Stimulated activated CD4-positive, alpha-beta T cell treated with anti-CD3 and anti-CD28 coated beads, TNF-alpha, amount 100 ng/mL, for 1 hour (primary cell): ENCODE results near the gene CENPE.
A peak's percentile ranks its signal among the peaks of the same experiment; 100 is the strongest.

ENCODE experiments used
- DNase-seq, 3 donors: peaks; one replicate each; pipeline ENCODE4 v3.0.0-alpha.2; 2020; ENCODE audit warnings: low read depth in 3 of 3, low spot score in 1 of 3

The CENPE gene

GRCh38 chr4:103126126-103126525 lies 72.0 kb downstream of the CENPE start:
- no peak for DNase-seq

DNA sequence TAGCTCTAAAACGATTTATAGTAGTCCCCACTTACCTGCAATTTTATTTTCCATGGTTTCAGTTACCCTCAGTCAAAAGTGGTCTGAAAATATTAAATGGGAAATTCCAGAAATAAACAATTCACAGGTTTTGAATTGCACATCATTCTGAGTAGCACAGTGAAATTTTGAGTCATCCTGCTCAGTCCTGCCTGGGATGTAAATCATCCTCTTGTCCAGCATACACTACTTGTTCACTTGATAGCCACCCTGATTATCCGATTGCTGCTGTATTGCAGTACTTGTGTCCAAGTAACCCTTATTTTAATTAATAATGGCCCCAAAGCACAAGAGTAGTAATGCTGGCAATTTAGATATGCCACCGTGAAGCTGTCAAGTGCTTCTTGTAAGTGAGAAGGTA lies 75.0 kb downstream of the CENPE start:
- DNase-seq: no peak

DNA sequence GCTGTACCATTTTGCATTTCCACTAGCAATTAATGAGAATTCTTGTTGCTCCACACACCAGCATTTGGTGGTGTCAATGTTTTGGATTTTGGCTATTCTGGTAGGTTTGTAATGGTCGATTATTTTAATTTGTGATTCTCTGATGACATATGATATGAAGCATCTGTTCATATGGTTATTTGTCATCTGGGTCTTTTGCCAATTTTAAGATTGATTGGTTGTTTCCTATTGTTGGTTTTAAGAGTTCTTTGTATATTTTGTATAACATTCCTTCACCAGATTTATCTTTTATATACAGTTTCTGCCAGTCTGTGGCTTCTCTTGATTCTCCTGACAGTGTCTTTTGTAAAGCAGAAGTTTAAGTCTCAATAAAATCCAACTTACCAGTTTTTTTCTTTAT lies 80.0 kb downstream of the CENPE start:
- DNase-seq: no peak

GRCh38 chr4:103111598-103111997 lies 86.5 kb downstream of the CENPE start:
- DNase-seq: no peak

GRCh38 chr4:103108542-103108941 lies 89.6 kb downstream of the CENPE start:
- DNase-seq: no peak

DNA sequence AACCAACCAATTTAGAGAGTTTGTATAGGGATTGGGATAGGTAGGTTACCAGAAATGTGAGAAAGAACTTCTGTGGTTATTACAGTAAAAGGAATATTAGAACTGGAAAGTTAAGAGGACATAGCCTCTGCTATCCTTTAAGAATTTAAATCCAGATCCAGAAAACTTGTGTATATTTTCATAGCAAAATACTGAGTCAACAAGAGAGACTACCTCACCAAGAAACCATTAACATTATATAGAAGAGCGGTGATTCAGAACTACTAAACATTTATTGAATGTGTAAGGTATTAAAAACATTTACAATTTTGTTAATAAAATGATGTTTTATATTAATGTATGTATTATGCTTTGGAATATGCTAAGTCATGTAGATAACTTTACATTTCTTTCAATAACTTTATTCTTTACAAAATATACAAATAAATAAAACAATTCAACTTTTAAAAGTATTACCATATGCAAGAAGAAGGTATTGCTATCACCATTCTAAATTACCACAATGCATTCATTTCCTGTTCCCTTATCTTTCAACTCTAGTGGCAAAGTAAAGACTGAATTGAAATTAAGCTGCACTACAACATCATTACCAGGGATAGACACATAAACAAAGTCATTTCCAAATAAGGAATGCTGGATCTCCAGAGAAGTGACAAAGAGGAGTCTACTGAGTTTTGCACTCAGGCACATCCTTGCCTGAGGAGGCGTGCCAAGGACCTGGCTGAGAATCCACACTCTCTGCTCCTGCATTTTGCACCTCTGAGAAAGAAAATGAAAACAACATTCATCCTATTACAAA lies 92.4 kb downstream of the CENPE start:
- DNase-seq: no peak

DNA sequence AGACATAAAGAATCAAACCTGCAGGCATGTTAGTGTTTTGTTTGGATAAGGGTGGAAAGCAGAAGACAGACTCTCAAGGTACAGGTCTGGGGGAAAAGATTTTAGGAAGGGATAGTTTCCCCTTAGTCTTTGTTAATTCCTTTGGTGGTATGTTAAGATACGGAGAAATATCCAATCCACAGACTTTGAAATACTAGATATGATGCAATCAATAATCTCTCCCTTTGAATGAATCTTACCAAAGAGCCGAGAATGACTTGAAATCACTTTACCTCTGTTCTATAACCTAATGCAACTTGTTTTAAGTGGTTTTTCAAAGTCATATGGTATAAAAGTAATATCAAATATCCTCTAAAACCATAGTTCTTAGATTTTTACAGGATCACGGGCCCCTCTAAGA lies 93.3 kb downstream of the CENPE start:
- DNase-seq: no peak

- DNase-seq: no peak
Measured at GRCh38 chr4:103100691-103101090, 97.5 kb downstream of the CENPE start.

DNA sequence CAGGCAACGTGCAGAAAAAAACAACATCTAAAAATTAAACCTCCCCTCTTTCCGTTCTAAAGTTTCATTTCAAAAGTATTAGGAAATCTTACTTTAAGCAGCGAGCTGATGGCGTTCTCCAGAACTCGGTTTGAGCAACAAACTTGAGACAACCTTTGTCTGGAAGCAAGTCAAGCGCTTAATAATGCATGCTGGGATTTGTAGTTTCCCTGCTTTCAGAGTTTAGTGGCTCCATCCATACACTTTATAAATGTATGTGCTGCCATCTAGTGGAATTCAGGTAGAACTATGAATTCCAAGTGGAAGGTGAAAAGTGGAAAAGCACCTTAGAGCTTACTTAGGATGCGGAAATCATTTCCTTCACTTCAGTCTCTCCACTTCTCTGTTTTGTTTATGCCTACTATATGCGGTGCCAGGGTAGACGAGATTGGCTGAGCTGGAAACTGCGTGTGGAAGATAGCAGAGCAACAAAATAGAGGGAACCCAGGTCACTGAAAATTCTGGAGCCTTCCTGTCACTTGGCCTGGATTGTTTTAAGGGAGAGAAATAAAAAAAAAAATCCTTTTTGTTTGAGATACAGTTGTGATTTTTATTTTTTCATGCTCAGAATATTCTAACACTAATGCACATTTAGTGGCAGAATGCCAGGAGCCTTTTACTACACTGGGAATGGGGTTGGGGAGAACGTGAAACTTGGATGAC lies 98.3 kb downstream of the CENPE start, which contains the start of gene BDH2:
TSS of gene BDH2 (minus strand) at position 144 of the 702 bp plus-strand sequence. CDS start 3,580 bp downstream, outside the sequence.
- DNase-seq: peak in 2 of 3 donors; percentile 10 to 15

- no peak for DNase-seq
Measured at GRCh38 chr4:103098756-103099440, 99.2 kb downstream of the CENPE start.

DNA sequence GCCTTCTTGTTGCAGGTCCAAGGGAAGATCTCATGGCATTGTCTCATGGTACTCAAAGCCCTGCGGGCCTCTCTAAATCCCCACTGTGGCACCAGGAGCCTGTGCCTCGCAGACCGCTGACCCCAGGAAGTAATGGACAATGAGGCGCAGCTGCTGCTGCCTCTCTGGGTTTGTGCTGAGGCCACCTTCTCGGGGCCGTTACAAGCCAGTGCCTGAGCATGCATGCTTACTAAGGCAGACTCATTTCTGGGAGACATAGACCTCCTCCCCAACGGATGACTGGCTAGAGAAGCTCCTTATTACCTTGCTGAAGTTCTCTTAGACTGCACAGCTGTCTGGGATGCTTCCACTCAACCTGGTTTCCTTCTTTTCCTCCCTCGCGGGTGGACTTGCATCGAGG lies 99.8 kb downstream of the CENPE start:
- no peak for DNase-seq

GRCh38 chr4:103097112-103097511 lies 101.0 kb downstream of the CENPE start:
- no peak for DNase-seq

- no peak for DNase-seq
Measured at GRCh38 chr4:103095080-103095479, 103.1 kb downstream of the CENPE start.

DNA sequence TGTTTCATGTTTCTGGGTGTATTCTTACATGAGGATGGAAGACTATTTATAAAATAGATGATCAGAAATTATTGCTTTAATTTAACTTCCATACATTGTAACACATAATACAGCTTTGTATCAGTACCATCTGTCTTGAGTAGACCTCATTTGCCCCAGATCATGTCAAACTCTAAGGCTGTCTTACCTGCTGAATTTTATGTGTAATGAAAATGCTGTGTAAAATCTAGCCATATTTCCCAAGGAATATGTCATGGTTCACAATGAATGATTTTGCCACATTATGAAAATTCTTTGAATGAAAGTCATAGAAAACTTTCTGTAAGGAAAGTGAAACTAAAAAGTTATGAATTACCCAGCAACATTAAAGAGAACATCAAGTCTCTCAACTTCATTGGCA lies 105.9 kb downstream of the CENPE start:
- DNase-seq: no peak

DNA sequence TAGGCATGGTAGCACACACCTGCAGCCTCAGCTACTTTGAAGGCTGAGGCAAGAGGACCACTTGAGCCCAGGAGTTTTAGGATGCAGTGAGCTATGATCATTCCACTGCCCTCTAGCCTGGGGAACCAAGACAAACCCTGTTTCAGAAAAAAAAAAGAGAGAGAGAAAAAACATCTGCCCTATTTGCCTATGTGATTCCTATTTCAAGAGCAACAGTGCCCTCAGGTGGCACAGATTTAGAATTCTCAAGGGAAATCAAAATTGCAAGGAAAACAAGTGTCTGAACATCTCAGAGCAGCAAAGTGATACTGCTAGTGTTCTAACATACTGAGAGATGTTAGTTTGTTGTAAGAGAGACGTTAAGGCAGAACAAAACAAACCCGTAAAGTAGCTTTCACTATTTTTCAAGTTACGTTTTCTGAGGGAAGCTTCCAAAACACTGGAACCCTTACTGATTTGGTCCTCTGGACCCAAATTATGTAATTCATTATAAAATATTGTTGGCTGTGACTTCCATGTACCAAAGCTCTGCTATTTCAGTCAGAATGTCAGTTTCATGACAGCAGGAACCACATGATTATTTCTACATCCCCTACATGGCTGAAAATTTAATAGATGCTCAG lies 106.4 kb downstream of the CENPE start:
- peak in 1 of 3 donors; percentile 5 for DNase-seq

DNA sequence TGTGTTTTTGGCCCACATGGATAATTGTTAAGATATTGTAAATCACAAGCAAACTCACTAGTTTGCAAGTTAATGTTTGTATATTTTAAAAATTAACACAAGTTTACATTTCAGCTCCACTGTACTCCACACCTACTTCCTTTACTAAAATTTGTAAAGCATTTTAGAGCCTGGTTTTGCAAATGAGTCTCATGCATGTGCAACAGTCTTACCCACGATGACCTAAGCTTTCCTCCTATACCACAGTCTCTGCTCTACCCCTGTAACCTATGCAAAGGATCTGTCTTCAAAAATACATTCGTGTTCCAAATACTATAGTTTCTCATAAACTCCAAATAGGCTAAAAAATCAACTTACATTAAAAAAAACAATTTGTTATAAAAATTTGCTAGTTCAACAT lies 108.7 kb downstream of the CENPE start:
- DNase-seq: no peak

- DNase-seq: no peak
Measured at GRCh38 chr4:103086551-103086950, 111.6 kb downstream of the CENPE start.

- no peak for DNase-seq
Measured at GRCh38 chr4:103085555-103086196, 112.5 kb downstream of the CENPE start.

DNA sequence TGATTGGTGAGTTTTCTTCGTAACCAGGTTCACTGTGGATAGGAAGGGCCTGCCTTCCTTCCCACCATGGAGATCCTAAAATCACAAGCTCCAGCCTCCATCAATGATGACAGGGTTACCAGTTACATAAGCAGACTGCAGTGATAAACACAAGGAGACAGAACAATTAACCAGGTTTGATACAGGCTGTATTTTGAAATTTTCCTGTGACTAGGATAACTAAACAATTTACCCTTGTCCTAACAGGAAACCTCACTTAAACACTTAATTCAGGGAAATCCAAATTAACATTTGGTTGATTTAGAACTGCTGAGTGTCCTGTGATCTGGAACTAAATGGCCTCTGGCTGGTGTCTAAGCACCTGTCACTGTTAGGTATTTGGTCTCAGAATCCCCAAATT lies 118.5 kb downstream of the CENPE start:
- DNase-seq: no peak

GRCh38 chr4:103076747-103077347 lies 121.3 kb downstream of the CENPE start, which contains the start of gene SLC9B2:
Gene SLC9B2, minus strand, starts transcription at chr4:103076761. Its CDS starts 9,211 bp downstream, at chr4:103067550.
- no peak for DNase-seq
